ENCODE data around the gene GCLC.

The GCLC gene

GRCh38 chr6:53476964-53477363, 67.9 kb downstream of the GCLC start:
- TF ChIP-seq USF1 (IDR thresholded peaks at IDR 0.05) = no peak
- no peak for TF ChIP-seq MAX (IDR thresholded peaks at IDR 0.05)
- no peak for TF ChIP-seq EGR1 (IDR thresholded peaks at IDR 0.05)
- no peak for TF ChIP-seq CEBPB (IDR thresholded peaks at IDR 0.05)
- TF ChIP-seq, protein P1, sequence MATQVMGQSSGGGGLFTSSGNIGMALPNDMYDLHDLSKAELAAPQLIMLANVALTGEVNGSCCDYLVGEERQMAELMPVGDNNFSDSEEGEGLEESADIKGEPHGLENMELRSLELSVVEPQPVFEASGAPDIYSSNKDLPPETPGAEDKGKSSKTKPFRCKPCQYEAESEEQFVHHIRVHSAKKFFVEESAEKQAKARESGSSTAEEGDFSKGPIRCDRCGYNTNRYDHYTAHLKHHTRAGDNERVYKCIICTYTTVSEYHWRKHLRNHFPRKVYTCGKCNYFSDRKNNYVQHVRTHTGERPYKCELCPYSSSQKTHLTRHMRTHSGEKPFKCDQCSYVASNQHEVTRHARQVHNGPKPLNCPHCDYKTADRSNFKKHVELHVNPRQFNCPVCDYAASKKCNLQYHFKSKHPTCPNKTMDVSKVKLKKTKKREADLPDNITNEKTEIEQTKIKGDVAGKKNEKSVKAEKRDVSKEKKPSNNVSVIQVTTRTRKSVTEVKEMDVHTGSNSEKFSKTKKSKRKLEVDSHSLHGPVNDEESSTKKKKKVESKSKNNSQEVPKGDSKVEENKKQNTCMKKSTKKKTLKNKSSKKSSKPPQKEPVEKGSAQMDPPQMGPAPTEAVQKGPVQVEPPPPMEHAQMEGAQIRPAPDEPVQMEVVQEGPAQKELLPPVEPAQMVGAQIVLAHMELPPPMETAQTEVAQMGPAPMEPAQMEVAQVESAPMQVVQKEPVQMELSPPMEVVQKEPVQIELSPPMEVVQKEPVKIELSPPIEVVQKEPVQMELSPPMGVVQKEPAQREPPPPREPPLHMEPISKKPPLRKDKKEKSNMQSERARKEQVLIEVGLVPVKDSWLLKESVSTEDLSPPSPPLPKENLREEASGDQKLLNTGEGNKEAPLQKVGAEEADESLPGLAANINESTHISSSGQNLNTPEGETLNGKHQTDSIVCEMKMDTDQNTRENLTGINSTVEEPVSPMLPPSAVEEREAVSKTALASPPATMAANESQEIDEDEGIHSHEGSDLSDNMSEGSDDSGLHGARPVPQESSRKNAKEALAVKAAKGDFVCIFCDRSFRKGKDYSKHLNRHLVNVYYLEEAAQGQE (IDR thresholded peaks at IDR 0.05; ENCODE audit: low read depth) = no peak
- no peak for TF ChIP-seq FOXM1 (IDR thresholded peaks at IDR 0.05; ENCODE audit: borderline replicate concordance, low read depth)
- TF ChIP-seq TEAD4 (IDR thresholded peaks at IDR 0.05) = no peak
- no peak for TF ChIP-seq CREB1 (IDR thresholded peaks at IDR 0.05; ENCODE audit: low read depth)
- no peak for TF ChIP-seq TCF12 (IDR thresholded peaks at IDR 0.05; ENCODE audit: low read depth)
- no peak for TF ChIP-seq NFIC (IDR thresholded peaks at IDR 0.05)
- no peak for TF ChIP-seq TAF1 (IDR thresholded peaks at IDR 0.05; ENCODE audit: low read depth)
- TF ChIP-seq ZBTB7A (IDR thresholded peaks at IDR 0.05; ENCODE audit: low read depth) = no peak
- TF ChIP-seq YY1 (IDR thresholded peaks at IDR 0.05; ENCODE audit: low read depth) = no peak
- no peak for TF ChIP-seq RAD21 (IDR thresholded peaks at IDR 0.05; ENCODE audit: low read depth)
- no peak for TF ChIP-seq EP300 (IDR thresholded peaks at IDR 0.05; ENCODE audit: borderline replicate concordance)

GRCh38 chr6:53474010-53474409, 70.9 kb downstream of the GCLC start:
- TF ChIP-seq USF1 (IDR thresholded peaks at IDR 0.05) (no peak), FOXM1 (IDR thresholded peaks at IDR 0.05; ENCODE audit: borderline replicate concordance, low read depth) (no peak), YY1 (IDR thresholded peaks at IDR 0.05; ENCODE audit: low read depth) (no peak)

DNA sequence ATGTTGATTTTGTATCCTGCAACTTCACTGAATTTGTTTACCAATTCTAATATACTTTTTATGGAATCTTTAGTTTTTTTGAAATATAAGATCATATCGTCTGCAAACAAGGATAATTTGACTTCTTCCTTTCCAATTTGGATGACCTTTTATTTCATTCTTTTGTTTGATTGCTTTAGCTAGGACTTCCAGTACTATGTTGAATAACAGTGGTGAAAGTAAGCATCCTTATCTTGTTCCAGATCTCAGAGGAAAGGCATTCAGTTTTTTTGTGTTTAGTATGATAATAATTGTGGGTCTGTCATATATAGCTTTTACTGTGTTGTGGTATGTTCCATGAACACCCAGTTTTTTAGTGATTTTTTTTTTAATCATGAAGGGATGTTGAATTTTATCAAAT, 75.7 kb downstream of the GCLC start:
- TF ChIP-seq RAD21 (IDR thresholded peaks at IDR 0.05; ENCODE audit: low read depth) (no peak), CREB1 (IDR thresholded peaks at IDR 0.05; ENCODE audit: low read depth) (no peak), EGR1 (IDR thresholded peaks at IDR 0.05) (no peak), USF1 (IDR thresholded peaks at IDR 0.05) (no peak), EP300 (IDR thresholded peaks at IDR 0.05; ENCODE audit: borderline replicate concordance) (no peak), NFIC (IDR thresholded peaks at IDR 0.05) (no peak), TEAD4 (IDR thresholded peaks at IDR 0.05) (no peak), MAX (IDR thresholded peaks at IDR 0.05) (no peak), ZBTB7A (IDR thresholded peaks at IDR 0.05; ENCODE audit: low read depth) (no peak), CEBPB (IDR thresholded peaks at IDR 0.05) (no peak), FOXM1 (IDR thresholded peaks at IDR 0.05; ENCODE audit: borderline replicate concordance, low read depth) (no peak), TCF12 (IDR thresholded peaks at IDR 0.05; ENCODE audit: low read depth) (no peak), TAF1 (IDR thresholded peaks at IDR 0.05; ENCODE audit: low read depth) (no peak), YY1 (IDR thresholded peaks at IDR 0.05; ENCODE audit: low read depth) (no peak)
- TF ChIP-seq, protein P1 (IDR thresholded peaks at IDR 0.05; ENCODE audit: low read depth) = no peak

- TF ChIP-seq CREB1 (IDR thresholded peaks at IDR 0.05; ENCODE audit: low read depth) (no peak), NFIC (IDR thresholded peaks at IDR 0.05) (no peak), EP300 (IDR thresholded peaks at IDR 0.05; ENCODE audit: borderline replicate concordance) (no peak), YY1 (IDR thresholded peaks at IDR 0.05; ENCODE audit: low read depth) (no peak), TAF1 (IDR thresholded peaks at IDR 0.05; ENCODE audit: low read depth) (no peak), EGR1 (IDR thresholded peaks at IDR 0.05) (no peak), MAX (IDR thresholded peaks at IDR 0.05) (no peak)
- TF ChIP-seq, protein P1 (IDR thresholded peaks at IDR 0.05; ENCODE audit: low read depth) = no peak
These were observed 78.6 kb downstream of the GCLC start for GRCh38 chr6:53466257-53466656.
